Measurements from ENCODE around the gene RIPK3. TPM values are rescaled to one million over a fixed set of nuclear protein-coding genes. Genes with fewer than 3 reads are reported as not detected.

RIPK3 gene
- total RNA-seq, 4 donors from 2014 or later, result 6.8 to 13.7 (median 11.1) TPM

- 91% methylated on average over 10 of the region's 10 CpGs for WGBS
- TF ChIP-seq CTCF (IDR thresholded peaks at IDR 0.05) (no peak), EP300 (IDR thresholded peaks at IDR 0.05) (no peak), POLR2A (IDR thresholded peaks at IDR 0.05) (no peak), POLR2AphosphoS5 (IDR thresholded peaks at IDR 0.05) (no peak)
- no peak overlapping the region for H3K27ac ChIP-seq
Observed at GRCh38 chr14:24322672-24323071, 17.1 kb downstream of the RIPK3 start.

GRCh38 chr14:24321212-24321975 is 18.4 kb downstream of the RIPK3 start:
- Histone ChIP-seq H3K4me3 (no peak overlapping the region), H3K27me3 (no peaks in the 10 kb centered on the region), H3K4me1 (peaks cover 9% of the 10 kb centered on the region), H3K36me3 (no peaks in the 10 kb centered on the region), H3K9me3 (no peaks in the 10 kb centered on the region), H3K27ac (no peak overlapping the region)
- DNase-seq (ENCODE audit: low spot score in 2 of 2), result no peak
- TF ChIP-seq EP300 (IDR thresholded peaks at IDR 0.05), result no peak
- no peak for TF ChIP-seq POLR2AphosphoS5 (IDR thresholded peaks at IDR 0.05)
- no peak for TF ChIP-seq CTCF (IDR thresholded peaks at IDR 0.05)
- TF ChIP-seq POLR2A (IDR thresholded peaks at IDR 0.05), result no peak
- 93% methylated on average over 14 of the region's 14 CpGs for WGBS

More at GRCh38 chr14:24322672-24323071, 17.1 kb downstream of the RIPK3 start:
- Histone ChIP-seq H3K9me3 (no peaks in the 10 kb centered on the region), H3K36me3 (no peaks in the 10 kb centered on the region), H3K27me3 (no peaks in the 10 kb centered on the region), H3K4me3 (no peak overlapping the region), H3K4me1 (no peaks in the 10 kb centered on the region)
- DNase-seq (ENCODE audit: low spot score in 2 of 2), result no peak

- Histone ChIP-seq H3K36me3 (no peaks in the 10 kb centered on the region), H3K9me3 (no peaks in the 10 kb centered on the region), H3K4me1 (peaks cover 49% of the 10 kb centered on the region), H3K27me3 (no peaks in the 10 kb centered on the region), H3K27ac (no peak overlapping the region), H3K4me3 (no peak overlapping the region)
- 63% methylated on average over 3 of the region's 3 CpGs for WGBS
- TF ChIP-seq EP300 (IDR thresholded peaks at IDR 0.05), result no peak
- no peak for TF ChIP-seq POLR2A (IDR thresholded peaks at IDR 0.05)
- no peak for TF ChIP-seq POLR2AphosphoS5 (IDR thresholded peaks at IDR 0.05)
- no peak for TF ChIP-seq CTCF (IDR thresholded peaks at IDR 0.05)
- no peak for DNase-seq (ENCODE audit: low spot score in 2 of 2)
Observed at GRCh38 chr14:24317141-24317928, 22.5 kb downstream of the RIPK3 start.

- Histone ChIP-seq H3K27me3 (no peaks in the 10 kb centered on the region), H3K4me1 (peaks cover 56% of the 10 kb centered on the region), H3K27ac (peak overlapping the region; percentile 64), H3K36me3 (no peaks in the 10 kb centered on the region), H3K9me3 (no peaks in the 10 kb centered on the region), H3K4me3 (peak overlapping the region; percentile 14)
- TF ChIP-seq POLR2AphosphoS5 (IDR thresholded peaks at IDR 0.05) (no peak), CTCF (IDR thresholded peaks at IDR 0.05) (no peak), POLR2A (IDR thresholded peaks at IDR 0.05) (no peak), EP300 (IDR thresholded peaks at IDR 0.05) (no peak)
- DNase-seq (ENCODE audit: low spot score in 2 of 2), result no peak
- WGBS, result 66% methylated on average over 7 of the region's 18 CpGs
Observed at GRCh38 chr14:24316597-24316950, 23.2 kb downstream of the RIPK3 start.
